Peyer's patch (tissue), 4 donors: ENCODE measurements around the gene DISC1. TPM values are rescaled to one million over a fixed set of nuclear protein-coding genes. Genes with fewer than 3 reads are reported as not detected.

ENCODE experiments used
- DNase-seq, 3 donors: peaks; one replicate each; pipeline ENCODE4 v3.0.0-alpha.2; 2017 to 2019
- H3K27ac ChIP-seq, 4 donors: fragments of 200-600 bp; sonication (generic); one replicate each; pipeline ENCODE4 v1.5.1; 2016 to 2019
- H3K27me3 ChIP-seq, 2 donors: fragments of 200-600 bp; sonication (generic); one replicate each; pipeline ENCODE4 v1.5.1; 2019
- H3K36me3 ChIP-seq, 3 donors: fragments of 200-600 bp; sonication (generic); one replicate each; pipeline ENCODE4 v1.5.1; 2016 to 2019
- H3K4me1 ChIP-seq, 4 donors: fragments of 200-600 bp; sonication (generic); one replicate each; pipeline ENCODE4 v1.5.1; 2016 to 2019
- H3K4me3 ChIP-seq, 4 donors: fragments of 200-600 bp; sonication (generic); 1 replicate in 3 of 4; 2 replicates in 1 of 4; pipeline ENCODE4 v1.5.1; 2016 to 2019; ENCODE audit warnings: mild to moderate bottlenecking in 1 of 4
- H3K9me3 ChIP-seq, 4 donors: fragments of 200-600 bp; sonication (generic); one replicate each; pipeline ENCODE4 v1.5.1; 2016 to 2019; ENCODE audit warnings: mild to moderate bottlenecking in 1 of 4
- CTCF ChIP-seq, 6 experiments: fragments of 450-650 bp in 4 of 6; fragments of 200-600 bp in 2 of 6; sonication (generic) in 1 of 6; IDR thresholded peaks; one replicate each; pipeline ENCODE4 v1.5.1; 2017 to 2019; ENCODE audit warnings: antibody characterized with exemption in 6 of 6, mild to moderate bottlenecking in 3 of 6, moderate library complexity in 1 of 6
- POLR2A ChIP-seq, 2 donors: fragments of 450-650 bp; IDR thresholded peaks; one replicate each; pipeline ENCODE4 v1.5.1; 2017; ENCODE audit warnings: antibody characterized with exemption in 2 of 2, mild to moderate bottlenecking in 2 of 2, moderate library complexity in 2 of 2
- total RNA-seq, 4 donors: library from RNA; depleted of rRNA; stranded (reverse); fragments of >200 nt; gene quantifications; one replicate each; pipeline ENCODE4 v1.1.0, GENCODE V29; 2016

DISC1 gene
- total RNA-seq, 4 donors from 2014 or later, result 2.3 to 39.6 (median 5.6) TPM

DNA sequence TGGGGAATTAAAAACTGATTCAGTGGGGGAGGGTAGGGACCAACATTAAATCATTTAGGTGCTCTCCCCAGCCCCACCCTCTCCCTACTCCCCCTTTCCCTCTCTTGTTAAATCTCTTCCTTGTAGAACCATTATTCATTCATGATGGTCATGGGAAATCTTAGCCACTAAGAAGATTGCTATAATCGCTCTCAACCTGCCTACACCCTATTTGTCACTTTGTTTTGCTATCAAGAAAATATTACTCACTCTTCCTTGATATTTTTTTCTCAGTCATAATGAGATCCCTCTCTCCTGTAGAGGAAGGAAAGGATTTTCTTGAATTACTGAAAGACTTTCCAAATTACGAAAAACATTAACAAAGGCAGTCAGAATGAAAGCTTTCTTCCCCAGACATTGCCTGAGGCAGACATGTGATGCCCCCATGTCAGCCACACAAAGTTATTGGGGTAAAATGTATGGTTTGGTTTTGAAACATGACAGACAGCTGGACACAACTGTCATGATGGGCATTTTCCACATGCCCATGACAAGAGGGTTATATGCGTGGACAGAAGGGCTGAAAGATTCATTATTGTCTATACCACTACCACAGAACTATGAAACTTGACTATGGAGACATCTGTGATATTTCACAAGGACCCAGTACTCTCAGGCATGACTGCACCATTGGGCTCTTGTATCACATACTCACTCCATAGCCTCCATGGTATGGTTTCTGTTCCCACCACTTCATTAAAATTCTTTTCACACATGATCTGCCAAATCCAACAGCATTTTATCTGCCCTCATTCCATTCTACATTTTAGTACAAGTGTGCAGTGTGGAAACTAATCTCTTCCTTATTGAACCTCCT is 420.1 kb downstream of the DISC1 start:
- Histone ChIP-seq H3K4me3 (no peak overlapping the region), H3K36me3 (no peaks in the 10 kb centered on the region), H3K9me3 (no peaks in the 10 kb centered on the region), H3K27me3 (no peaks in the 10 kb centered on the region), H3K27ac (no peak overlapping the region), H3K4me1 (no peaks in the 10 kb centered on the region)
- DNase-seq, result no peak
- no peak for TF ChIP-seq POLR2A (IDR thresholded peaks at IDR 0.05)
- TF ChIP-seq CTCF (IDR thresholded peaks at IDR 0.05), result no peak

DNA sequence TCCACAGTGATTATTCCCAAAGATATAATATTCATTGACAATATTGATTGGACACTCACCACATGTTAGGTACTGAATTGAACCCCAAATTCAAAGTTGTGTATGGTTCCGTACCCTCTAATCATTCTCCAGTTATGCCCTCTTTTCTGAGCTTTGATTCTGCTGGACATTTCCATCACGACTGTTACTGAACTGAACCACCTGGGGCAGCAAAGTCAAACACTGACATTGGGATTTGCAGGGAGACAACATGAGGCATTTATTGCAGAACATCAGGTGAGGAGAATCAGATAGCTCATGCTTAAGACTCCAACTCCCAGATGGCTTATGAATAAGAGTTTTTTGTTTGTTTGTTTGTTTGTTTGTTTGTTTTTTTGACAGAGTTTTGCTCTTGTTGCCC is 420.9 kb downstream of the DISC1 start:
- no peaks in the 10 kb centered on the region for H3K36me3 ChIP-seq
- no peaks in the 10 kb centered on the region for H3K4me1 ChIP-seq
- DNase-seq, result no peak
- no peaks in the 10 kb centered on the region for H3K9me3 ChIP-seq
- no peak overlapping the region for H3K27ac ChIP-seq
- no peaks in the 10 kb centered on the region for H3K27me3 ChIP-seq
- no peak overlapping the region for H3K4me3 ChIP-seq
- TF ChIP-seq CTCF (IDR thresholded peaks at IDR 0.05) (peak in 3 of 6 experiments; percentile 37 to 45 (median 39)), POLR2A (IDR thresholded peaks at IDR 0.05) (no peak)

DNA sequence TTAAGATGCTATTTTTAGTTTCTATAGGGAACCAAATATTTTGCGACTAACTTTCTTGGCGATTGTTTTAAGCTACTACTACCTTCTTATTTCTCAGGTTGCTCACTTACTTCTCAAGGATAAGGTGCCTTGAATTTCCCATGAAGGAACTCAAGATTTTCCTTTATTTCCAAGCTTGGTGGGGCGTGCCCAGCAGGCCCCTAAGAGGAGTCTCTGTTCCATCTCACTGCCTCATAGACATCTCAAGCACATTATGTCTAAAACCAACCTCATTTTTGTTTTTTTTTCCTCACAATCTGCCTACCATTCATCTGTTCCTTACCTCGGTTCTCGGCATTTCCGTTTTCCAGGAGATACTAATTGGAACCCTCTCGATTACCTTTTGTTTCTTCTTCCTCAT is 421.9 kb downstream of the DISC1 start:
- Histone ChIP-seq H3K9me3 (no peaks in the 10 kb centered on the region), H3K36me3 (no peaks in the 10 kb centered on the region), H3K27me3 (no peaks in the 10 kb centered on the region), H3K4me3 (no peak overlapping the region), H3K27ac (no peak overlapping the region), H3K4me1 (no peaks in the 10 kb centered on the region)
- DNase-seq, result no peak
- TF ChIP-seq POLR2A (IDR thresholded peaks at IDR 0.05), result no peak
- no peak for TF ChIP-seq CTCF (IDR thresholded peaks at IDR 0.05)

GRCh38 chr1:232049335-232049734 is 422.7 kb downstream of the DISC1 start:
- no peak for TF ChIP-seq CTCF (IDR thresholded peaks at IDR 0.05)
- TF ChIP-seq POLR2A (IDR thresholded peaks at IDR 0.05), result no peak
- no peaks in the 10 kb centered on the region for H3K27me3 ChIP-seq
- no peak overlapping the region for H3K4me3 ChIP-seq
- DNase-seq, result no peak
- no peak overlapping the region for H3K27ac ChIP-seq
- no peaks in the 10 kb centered on the region for H3K36me3 ChIP-seq
- no peaks in the 10 kb centered on the region for H3K9me3 ChIP-seq
- H3K4me1 ChIP-seq, result no peaks in the 10 kb centered on the region

DNA sequence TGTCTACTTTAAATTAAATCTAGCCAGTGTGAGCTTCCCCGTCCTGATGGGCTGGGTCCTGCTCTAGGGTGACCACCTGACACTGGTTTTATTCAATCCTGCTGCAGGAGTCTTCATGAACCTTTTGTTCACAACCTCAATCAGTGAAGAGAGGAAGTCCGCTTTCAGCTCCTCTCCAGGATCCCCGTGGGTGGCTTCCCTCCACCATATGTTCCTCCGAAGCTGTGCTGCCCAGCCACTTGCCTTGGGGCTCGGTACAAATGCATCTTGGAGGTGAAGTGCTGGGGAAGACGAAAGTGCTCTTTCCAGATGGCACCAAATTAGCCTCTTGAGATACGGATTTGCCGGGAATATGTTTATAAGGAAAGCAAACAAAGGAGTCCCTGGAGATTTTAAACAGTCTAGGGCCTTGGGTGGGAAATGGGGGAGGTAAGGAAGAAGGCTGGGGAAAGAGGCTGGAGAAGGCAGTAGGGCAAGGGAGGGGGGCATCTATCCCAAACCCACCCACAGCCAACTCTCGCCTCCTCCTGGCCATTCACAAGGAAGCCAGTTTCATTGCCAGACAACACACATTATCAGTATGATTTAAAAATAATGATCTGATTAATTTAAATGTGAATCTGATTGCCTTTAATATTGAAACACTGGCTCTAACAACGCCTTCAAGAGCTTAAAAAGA is 430.8 kb downstream of the DISC1 start:
- Histone ChIP-seq H3K27ac (no peak overlapping the region), H3K4me3 (no peak overlapping the region), H3K36me3 (no peaks in the 10 kb centered on the region), H3K4me1 (no peaks in the 10 kb centered on the region), H3K27me3 (no peaks in the 10 kb centered on the region), H3K9me3 (no peaks in the 10 kb centered on the region)
- no peak for TF ChIP-seq POLR2A (IDR thresholded peaks at IDR 0.05)
- no peak for TF ChIP-seq CTCF (IDR thresholded peaks at IDR 0.05)
- DNase-seq, result no peak
